Activated CD4-positive, alpha-beta T cell treated with anti-CD3 and anti-CD28 coated beads, Interleukin-2, amount 10 ng/mL, durations not matched to agents 7 days and 5 days (primary cell): ENCODE measurements around the gene ZIC1. TPM values are rescaled to one million over a fixed set of nuclear protein-coding genes. Genes with fewer than 3 reads are reported as not detected.

Experiments used
- CTCF ChIA-PET: fragments of 350-600 bp; sonication (Branson Sonifier 250); formaldehyde crosslinking; loops from one replicate; lab custom pipeline; 2021; ENCODE audit warnings: antibody characterized with exemption; lab: Charles Lee
- POLR2A ChIA-PET: fragments of 350-600 bp; sonication (Branson Sonifier 250); formaldehyde crosslinking; loops from one replicate; lab custom pipeline; 2021; ENCODE audit warnings: antibody characterized with exemption; lab: Charles Lee
- DNase-seq: peaks from one replicate; pipeline ENCODE4 v3.0.0-alpha.2; 2020
- H3K27ac Mint-ChIP-seq: one replicate; pipeline ENCODE4 v1.8.0; 2021; ENCODE audit warnings: mild to moderate bottlenecking, moderate library complexity, mixed read lengths
- H3K27me3 Mint-ChIP-seq: one replicate; pipeline ENCODE4 v1.8.0; 2021; ENCODE audit warnings: mixed read lengths
- H3K36me3 Mint-ChIP-seq: one replicate; pipeline ENCODE4 v1.8.0; 2021; ENCODE audit warnings: low read depth, mixed read lengths
- H3K4me1 Mint-ChIP-seq: one replicate; pipeline ENCODE4 v1.8.0; 2021; ENCODE audit warnings: mixed read lengths
- H3K4me3 Mint-ChIP-seq: one replicate; pipeline ENCODE4 v1.8.0; 2021; ENCODE audit warnings: mild to moderate bottlenecking, moderate library complexity, mixed read lengths
- H3K9me3 Mint-ChIP-seq: one replicate; pipeline ENCODE4 v1.8.0; 2021; ENCODE audit warnings: mixed read lengths
- total RNA-seq, 2 experiments: library from RNA; stranded (reverse); gene quantifications; one replicate each; pipeline ENCODE4 v1.2.3, GENCODE V29; 2021

Gene ZIC1
- total RNA-seq, 2 experiments from 2014 or later, result not detected

DNA sequence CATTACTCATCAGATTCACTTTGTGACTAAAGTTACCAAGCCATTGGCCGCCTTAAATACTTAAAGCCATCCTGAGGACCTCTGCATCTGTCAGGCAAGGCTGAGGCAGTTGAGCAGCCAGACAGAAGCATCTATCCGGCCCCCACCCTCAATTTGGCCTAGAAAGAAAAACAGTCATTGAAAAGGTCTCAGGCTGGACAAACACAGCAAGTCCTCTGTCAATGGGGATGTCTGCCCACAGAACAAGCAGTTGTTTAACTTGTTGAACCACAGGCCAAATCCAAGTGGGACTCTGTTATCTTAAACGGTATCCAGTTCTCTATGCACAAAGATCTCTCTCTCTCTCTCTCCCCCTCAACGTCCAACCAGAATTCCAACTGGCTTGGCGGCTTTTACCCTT is 5.7 kb upstream of the ZIC1 start:
- no peak for DNase-seq
- peaks cover 12% of the 10 kb centered on the region for H3K36me3 Mint-ChIP-seq
- H3K9me3 Mint-ChIP-seq, result peaks cover 2% of the 10 kb centered on the region
- no peak overlapping the region for H3K4me3 Mint-ChIP-seq
- H3K4me1 Mint-ChIP-seq, result peaks cover 4% of the 10 kb centered on the region
- H3K27me3 Mint-ChIP-seq, result peaks cover 55% of the 10 kb centered on the region
- CTCF ChIA-PET, result no interaction called here
- no peak overlapping the region for H3K27ac Mint-ChIP-seq
- POLR2A ChIA-PET, result no interaction called here

DNA sequence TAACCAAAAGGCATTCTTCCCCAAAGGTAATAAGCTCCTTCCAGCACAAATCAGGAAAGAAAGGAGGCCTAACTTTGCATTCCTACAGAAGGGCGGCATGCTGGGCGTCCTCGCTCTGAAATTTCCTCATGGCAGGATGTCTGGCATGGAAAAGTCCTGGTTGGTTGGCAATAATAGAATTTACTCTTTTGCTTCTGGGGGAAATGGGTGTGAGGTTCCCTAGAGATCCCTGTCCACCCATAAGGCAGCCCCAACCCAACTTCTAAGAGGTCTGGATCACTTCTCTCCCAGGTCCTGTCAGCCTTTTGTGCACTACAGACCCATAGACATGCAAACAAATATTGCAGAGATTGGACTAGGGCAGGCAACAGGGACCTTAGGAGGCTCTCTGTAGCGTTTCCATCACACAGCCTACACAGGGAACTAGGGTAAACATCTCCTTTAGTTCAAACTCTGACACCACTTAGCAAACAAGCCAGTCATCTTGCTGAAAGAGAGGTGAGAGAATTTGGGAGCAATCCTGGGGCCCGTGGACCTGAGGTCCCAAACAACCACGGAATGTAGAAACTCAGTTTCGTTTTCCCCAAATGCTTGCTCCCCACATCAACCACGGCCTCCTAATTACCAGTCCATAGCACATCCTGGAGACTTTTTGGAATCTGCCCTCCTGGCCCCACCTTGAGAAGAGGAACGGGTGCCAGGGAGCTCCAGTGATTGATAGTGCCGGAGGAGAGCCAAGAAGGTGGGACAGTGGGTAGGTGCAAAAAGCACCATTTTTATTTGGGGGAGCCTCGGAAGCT is 5.0 kb upstream of the ZIC1 start:
- Mint-ChIP-seq H3K27ac (no peak overlapping the region), H3K4me1 (peaks cover 5% of the 10 kb centered on the region), H3K9me3 (peaks cover 2% of the 10 kb centered on the region), H3K27me3 (peaks cover 55% of the 10 kb centered on the region), H3K36me3 (peaks cover 12% of the 10 kb centered on the region), H3K4me3 (no peak overlapping the region)
- DNase-seq, result no peak
- ChIA-PET POLR2A (no interaction called here), CTCF (interaction anchor here (1.5 kb wide), 1 partner anchor 10 kb away, joined by 5 read pairs; no protein-coding TSS in a partner anchor)

GRCh38 chr3:147404800-147405230 is 4.3 kb upstream of the ZIC1 start:
- POLR2A ChIA-PET, result no interaction called here
- Mint-ChIP-seq H3K36me3 (peaks cover 12% of the 10 kb centered on the region), H3K27me3 (peaks cover 59% of the 10 kb centered on the region), H3K4me1 (peaks cover 5% of the 10 kb centered on the region), H3K9me3 (peaks cover 2% of the 10 kb centered on the region), H3K4me3 (no peak overlapping the region), H3K27ac (no peak overlapping the region)
- DNase-seq, result no peak
- CTCF ChIA-PET, result interaction anchor here (1.5 kb wide), 1 partner anchor 10 kb away, joined by 5 read pairs; no protein-coding TSS in a partner anchor

DNA sequence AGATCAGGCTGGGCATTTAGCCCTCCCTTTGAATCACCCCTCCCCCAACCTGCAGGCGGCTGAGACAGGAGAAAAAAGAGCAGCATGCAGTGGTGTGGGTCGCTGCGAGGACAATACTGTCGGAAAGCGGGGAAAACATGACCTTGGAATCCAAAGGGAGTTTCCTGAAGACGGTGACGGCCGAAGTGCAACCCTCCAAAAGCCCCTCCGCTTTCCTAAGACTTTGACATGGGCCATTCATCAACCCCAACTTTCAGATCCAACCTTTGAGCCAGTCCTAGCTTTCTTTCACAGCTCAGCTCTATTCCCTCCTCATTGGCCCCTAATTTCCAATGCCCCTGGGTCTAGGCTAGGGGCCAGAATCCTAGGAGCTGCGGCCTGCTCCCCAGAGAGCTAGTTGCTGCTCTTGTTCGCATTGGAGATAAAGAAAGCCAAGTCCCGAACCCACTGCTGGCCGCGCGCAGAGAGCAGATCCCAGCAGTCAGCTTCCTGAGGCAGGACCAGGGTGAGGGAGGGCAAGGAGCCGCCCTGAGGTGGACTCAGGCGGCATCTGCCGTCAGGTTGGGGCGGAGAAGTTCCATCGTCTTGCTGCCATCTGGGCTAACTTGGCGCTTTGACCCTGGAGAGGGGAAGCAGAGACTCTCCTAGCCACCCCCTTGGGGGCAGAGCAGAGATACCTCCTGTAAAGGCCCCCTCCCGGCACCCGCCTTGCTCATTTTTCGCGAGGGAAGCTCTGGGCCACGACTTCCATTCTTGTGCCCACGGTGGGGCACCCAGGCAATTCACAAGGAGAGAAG is 3.7 kb upstream of the ZIC1 start:
- Mint-ChIP-seq H3K4me1 (peaks cover 5% of the 10 kb centered on the region), H3K27me3 (peaks cover 59% of the 10 kb centered on the region), H3K4me3 (no peak overlapping the region), H3K27ac (no peak overlapping the region), H3K9me3 (peaks cover 2% of the 10 kb centered on the region), H3K36me3 (peaks cover 12% of the 10 kb centered on the region)
- no peak for DNase-seq
- POLR2A ChIA-PET, result no interaction called here
- CTCF ChIA-PET, result interaction anchor here (1.5 kb wide), 2 partner anchors 11 to 12 kb away, joined by 3 to 5 read pairs; no protein-coding TSS in a partner anchor

DNA sequence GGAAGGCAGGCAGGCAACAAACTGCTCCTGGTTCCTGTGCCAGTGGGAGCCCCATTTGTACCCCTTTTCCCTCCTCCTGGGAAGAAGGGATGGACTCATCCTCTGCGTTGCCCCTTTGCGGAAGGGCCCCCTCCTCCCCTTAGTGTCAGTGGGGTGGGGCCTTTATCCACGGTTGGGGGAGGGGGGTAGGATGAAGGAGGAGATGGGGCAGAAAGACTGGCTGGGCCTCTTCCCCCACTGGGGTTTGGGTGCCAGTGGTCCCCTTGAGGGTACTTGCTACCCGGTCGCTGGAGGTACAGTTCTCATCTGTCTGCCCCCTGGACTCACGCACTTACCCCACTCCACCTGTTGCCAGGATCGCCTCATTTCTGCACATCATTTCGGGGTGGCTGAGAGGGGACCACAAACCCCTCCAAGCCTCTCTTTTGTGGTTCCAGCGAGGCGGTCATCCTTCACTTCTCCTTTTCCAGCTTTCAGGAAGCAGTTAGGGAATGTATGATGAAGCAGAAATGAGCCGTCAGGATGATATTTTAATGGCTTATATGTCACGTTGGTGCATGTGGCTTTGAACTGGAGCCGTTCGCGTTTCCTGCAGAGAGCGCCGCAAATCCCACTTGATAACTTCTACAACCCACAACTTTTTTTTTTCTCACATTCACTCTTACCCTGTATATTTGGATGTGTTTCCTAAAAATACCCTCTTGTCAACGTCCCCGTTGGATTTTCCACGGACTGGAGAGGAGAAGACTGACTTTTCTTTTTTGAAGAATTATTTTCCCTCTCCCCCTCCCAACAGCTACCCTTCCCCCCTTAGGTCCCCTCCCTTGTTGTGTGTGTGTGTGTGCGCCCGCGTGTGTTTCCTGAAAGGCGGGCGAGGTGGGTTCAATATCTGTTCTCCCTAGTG is 2.9 kb upstream of the ZIC1 start, which contains the start of gene ZIC4:
Gene ZIC4 (minus strand): TSS at position 516 of the 904 bp plus-strand sequence. CDS start 3,746 bp downstream, outside the sequence.
- peaks cover 13% of the 10 kb centered on the region for H3K36me3 Mint-ChIP-seq

DNA sequence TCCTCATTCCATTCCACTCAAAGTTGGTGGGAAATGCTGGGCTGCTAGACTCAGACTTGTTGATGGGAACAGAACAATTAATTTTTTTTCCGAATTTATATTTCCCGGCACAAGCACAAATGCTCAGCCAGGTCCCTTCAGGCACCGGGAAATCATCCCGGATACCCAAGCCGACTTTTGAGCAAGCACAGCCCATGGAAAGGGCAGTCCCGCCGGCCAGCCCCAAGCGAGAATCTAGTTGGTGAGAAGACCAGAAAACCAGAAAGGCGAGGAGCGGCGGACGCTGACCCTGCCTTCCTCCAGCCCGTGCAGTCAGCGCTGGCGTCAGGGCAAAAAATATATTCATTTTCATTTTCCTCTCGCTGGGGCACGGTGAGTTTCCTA is 2.1 kb upstream of the ZIC1 start:
- Mint-ChIP-seq H3K27me3 (peaks cover 73% of the 10 kb centered on the region), H3K36me3 (peaks cover 17% of the 10 kb centered on the region), H3K4me1 (peaks cover 15% of the 10 kb centered on the region), H3K27ac (no peak overlapping the region), H3K4me3 (no peak overlapping the region), H3K9me3 (peaks cover 2% of the 10 kb centered on the region)
- DNase-seq, result no peak
- ChIA-PET CTCF (interaction anchor here (1.5 kb wide), 1 partner anchor 14 kb away, joined by 3 read pairs; no protein-coding TSS in a partner anchor), POLR2A (no interaction called here)

More for the DNA sequence above, 2.9 kb upstream of the ZIC1 start, which contains the start of gene ZIC4:
- ChIA-PET CTCF (interaction anchor here (1.5 kb wide), 1 partner anchor 13 kb away, joined by 3 read pairs; no protein-coding TSS in a partner anchor), POLR2A (no interaction called here)
- Mint-ChIP-seq H3K27me3 (peaks cover 67% of the 10 kb centered on the region), H3K9me3 (peaks cover 2% of the 10 kb centered on the region), H3K4me1 (peaks cover 10% of the 10 kb centered on the region), H3K27ac (no peak within 1 kb of the TSS), H3K4me3 (no peak within 1 kb of the TSS)
- no peak for DNase-seq

DNA sequence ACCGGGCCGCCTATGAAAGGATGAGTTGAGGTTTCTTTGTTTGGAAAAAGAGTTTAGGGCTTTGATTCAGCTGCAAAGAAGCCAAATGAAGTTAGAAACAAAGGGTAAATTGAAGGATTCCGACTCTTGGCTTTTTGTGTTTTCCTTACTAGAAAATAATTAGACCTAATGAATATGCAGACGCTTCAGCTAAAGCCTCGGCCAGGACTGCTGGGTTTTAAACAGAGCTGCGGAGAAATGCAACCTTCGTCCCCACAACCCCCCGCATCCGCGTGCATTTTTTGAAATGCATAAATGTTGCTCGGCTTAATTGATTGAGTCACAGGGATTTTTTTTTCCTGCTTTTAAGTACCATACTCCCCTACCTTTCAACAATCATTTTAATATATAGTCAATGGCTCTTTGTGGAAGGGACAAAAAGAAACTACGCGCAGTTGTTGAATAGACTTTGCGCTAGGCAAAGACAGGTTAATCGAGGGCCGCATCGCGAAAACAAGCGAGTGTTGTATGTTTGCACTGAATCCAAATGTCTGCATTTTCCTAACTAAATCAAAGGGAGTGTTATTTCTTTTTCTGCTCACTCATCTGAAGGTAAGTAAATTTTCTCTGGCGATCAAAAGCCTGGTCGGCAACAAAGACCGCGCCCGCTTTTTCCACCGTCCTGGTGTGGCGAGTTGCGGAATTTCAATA is 1.5 kb upstream of the ZIC1 start:
- peaks cover 75% of the 10 kb centered on the region for H3K27me3 Mint-ChIP-seq
- H3K9me3 Mint-ChIP-seq, result peaks cover 2% of the 10 kb centered on the region
- peak overlapping the region; percentile 50 for H3K27ac Mint-ChIP-seq
- peaks cover 15% of the 10 kb centered on the region for H3K4me1 Mint-ChIP-seq
- no peak for DNase-seq
- peaks cover 17% of the 10 kb centered on the region for H3K36me3 Mint-ChIP-seq
- POLR2A ChIA-PET, result no interaction called here
- CTCF ChIA-PET, result no interaction called here
- peak overlapping the region; percentile 58 for H3K4me3 Mint-ChIP-seq

DNA sequence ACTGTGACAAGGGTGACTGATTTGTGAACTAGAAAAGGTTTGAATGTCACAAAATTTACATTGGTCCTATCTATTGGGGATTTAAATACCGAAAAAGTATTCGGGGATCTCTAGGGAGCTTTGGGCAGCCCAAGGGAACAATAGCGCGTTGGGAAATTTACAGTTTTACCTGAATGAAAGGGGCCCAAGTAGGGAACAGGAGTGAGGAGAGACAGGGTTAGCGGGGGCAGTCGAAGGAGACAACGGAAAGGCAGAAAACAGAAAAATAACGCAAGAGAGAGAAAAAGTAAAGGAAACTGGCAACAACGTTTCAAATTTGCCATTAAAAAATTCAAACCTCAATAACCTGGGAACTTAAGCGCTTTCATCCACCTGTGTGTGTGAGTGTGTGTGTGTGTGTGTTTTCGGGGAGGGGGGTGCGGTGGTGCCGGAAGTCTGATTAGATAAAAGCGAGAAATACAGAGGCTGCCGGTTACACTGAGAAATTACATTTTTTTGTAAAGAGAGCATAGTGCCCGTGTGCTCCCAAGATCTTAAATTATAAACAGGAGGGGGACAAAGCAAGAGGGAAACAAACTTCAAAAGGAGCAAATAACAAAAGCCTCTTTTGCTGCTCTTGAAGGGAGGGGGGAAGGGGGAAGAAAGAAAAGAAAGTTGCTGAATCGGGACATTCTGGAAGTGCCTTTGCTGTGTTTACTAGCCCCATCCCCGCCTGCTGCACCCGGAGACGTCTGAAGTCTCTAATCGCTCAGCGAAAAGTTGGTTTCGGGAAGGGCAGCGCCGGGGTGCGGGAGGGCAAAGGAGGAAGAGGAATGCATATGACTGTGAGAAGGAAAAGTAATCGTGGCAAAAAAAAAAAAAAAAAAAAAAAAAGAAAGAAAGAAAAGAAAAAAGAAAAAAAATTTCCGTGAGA is 721 bp upstream of the ZIC1 start:
- Mint-ChIP-seq H3K9me3 (peaks cover 3% of the 10 kb centered on the region), H3K27ac (peak overlapping the region; percentile 72), H3K4me3 (peak overlapping the region; percentile 58), H3K36me3 (peaks cover 20% of the 10 kb centered on the region), H3K4me1 (peaks cover 18% of the 10 kb centered on the region), H3K27me3 (peaks cover 80% of the 10 kb centered on the region)
- POLR2A ChIA-PET, result no interaction called here
- CTCF ChIA-PET, result interaction anchor here (0.7 kb wide), 1 partner anchor 31 kb away, joined by 6 read pairs; no protein-coding TSS in a partner anchor
- DNase-seq, result no peak

DNA sequence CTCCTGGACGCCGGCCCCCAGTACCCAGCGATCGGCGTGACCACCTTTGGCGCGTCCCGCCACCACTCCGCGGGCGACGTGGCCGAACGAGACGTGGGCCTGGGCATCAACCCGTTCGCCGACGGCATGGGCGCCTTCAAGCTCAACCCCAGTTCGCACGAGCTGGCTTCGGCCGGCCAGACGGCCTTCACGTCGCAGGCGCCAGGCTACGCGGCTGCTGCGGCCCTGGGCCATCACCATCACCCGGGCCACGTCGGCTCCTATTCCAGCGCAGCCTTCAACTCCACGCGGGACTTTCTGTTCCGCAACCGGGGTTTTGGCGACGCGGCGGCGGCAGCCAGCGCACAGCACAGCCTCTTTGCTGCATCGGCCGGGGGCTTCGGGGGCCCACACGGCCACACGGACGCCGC is 956 bp downstream of the ZIC1 start:
- Mint-ChIP-seq H3K4me1 (peaks cover 19% of the 10 kb centered on the region), H3K27ac (no peak overlapping the region), H3K36me3 (peaks cover 20% of the 10 kb centered on the region), H3K9me3 (peaks cover 4% of the 10 kb centered on the region), H3K4me3 (no peak overlapping the region), H3K27me3 (peaks cover 79% of the 10 kb centered on the region)
- ChIA-PET POLR2A (no interaction called here), CTCF (no interaction called here)
- no peak for DNase-seq

DNA sequence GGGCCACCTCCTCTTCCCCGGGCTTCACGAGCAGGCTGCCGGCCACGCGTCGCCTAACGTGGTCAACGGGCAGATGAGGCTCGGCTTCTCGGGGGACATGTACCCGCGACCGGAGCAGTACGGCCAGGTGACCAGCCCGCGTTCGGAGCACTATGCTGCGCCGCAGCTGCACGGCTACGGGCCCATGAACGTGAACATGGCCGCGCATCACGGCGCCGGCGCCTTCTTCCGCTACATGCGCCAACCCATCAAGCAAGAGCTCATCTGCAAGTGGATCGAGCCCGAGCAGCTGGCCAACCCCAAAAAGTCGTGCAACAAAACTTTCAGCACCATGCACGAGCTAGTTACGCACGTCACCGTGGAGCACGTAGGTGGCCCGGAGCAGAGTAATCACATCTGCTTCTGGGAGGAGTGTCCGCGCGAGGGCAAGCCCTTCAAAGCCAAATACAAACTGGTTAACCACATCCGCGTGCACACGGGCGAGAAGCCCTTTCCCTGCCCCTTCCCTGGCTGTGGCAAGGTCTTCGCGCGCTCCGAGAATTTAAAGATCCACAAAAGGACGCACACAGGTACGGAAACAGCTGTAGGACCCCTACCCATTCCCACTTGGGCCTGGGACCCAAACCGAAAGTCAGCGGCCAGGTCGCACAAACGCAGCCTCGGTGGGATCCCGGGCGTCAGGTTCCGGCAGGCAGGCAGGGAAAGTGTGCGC is 1.5 kb downstream of the ZIC1 start:
- Mint-ChIP-seq H3K36me3 (peaks cover 20% of the 10 kb centered on the region), H3K27ac (no peak overlapping the region), H3K4me3 (peak overlapping the region; percentile 36), H3K27me3 (peaks cover 79% of the 10 kb centered on the region), H3K4me1 (peaks cover 19% of the 10 kb centered on the region), H3K9me3 (peaks cover 4% of the 10 kb centered on the region)
- POLR2A ChIA-PET, result no interaction called here
- no peak for DNase-seq
- CTCF ChIA-PET, result no interaction called here
